ENCODE data around the gene MAST4.

Gene MAST4

DNA sequence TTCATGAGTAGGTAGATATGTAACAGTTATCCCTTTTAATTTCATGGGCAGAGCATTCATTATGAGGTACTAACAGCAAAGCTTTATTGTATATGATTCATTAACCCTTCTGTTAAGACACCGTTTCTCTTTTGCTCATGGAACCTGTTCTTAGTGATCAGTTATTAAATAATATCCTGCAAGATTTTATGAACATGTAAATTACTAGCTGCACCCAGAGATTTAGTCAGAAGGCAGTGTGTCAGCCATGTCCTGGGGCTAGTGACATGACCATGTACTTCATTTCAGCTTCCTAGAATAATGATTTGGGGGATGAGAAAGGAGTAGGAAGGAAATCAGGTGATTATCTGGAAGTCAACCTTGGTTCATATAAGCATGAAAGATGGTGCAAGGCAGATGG, 7.0 kb downstream of the MAST4 start:
- no peak for DNase-seq (ENCODE audit: low read depth in 2 of 2, low spot score in 1 of 2)

DNA sequence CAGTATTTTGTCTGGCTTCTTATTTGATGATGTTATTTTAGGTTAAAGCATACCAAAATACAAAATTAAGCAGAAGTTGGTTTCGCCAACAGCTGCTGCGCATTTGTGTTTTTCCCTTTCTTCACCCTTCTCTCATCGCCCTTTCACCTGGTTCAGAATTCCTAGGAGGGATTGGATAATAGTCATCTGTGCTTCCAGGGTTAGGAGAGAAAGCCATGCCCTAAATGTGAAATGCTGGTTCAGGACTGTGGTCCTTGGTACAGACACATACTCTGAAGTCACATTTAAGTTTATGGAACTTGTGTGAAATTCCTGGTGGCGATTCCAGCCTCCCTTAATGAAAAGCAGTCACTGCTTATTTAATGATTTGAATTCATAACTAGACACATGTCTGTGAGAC, 7.7 kb downstream of the MAST4 start:
- no peak for DNase-seq (ENCODE audit: low read depth in 2 of 2, low spot score in 1 of 2)

GRCh38 chr5:66606713-66607112, 10.5 kb downstream of the MAST4 start:
- no peak for DNase-seq (ENCODE audit: low read depth in 2 of 2, low spot score in 1 of 2)

DNA sequence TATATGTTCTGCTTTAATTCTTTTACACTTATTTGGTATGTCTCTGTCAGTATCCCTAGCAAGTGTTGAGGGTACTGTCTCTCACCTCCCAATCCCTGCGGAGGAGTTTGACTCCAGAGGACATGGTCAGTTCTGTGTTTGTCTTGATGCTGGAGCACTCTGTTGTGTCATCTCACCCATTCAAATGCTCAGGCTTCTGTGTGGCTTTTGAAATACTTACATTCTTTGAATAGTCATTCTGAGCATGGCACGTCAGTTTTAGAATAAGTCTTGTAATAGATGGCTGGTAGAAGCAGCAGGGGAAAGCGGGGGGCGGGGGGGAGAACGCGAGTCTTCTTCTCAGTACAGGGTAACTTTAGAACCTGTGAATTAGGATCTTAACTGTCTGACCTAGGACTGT, 12.3 kb downstream of the MAST4 start:
- no peak for DNase-seq (ENCODE audit: low read depth in 2 of 2, low spot score in 1 of 2)

- no peak for DNase-seq (ENCODE audit: low read depth in 2 of 2, low spot score in 1 of 2)
Measured at GRCh38 chr5:66609615-66610014, 13.4 kb downstream of the MAST4 start.

- DNase-seq (ENCODE audit: low read depth in 2 of 2, low spot score in 1 of 2) = no peak
Measured at GRCh38 chr5:66612226-66612625, 16.0 kb downstream of the MAST4 start.

- DNase-seq (ENCODE audit: low read depth in 2 of 2, low spot score in 1 of 2) = no peak
Measured at GRCh38 chr5:66615136-66615535, 18.9 kb downstream of the MAST4 start.

DNA sequence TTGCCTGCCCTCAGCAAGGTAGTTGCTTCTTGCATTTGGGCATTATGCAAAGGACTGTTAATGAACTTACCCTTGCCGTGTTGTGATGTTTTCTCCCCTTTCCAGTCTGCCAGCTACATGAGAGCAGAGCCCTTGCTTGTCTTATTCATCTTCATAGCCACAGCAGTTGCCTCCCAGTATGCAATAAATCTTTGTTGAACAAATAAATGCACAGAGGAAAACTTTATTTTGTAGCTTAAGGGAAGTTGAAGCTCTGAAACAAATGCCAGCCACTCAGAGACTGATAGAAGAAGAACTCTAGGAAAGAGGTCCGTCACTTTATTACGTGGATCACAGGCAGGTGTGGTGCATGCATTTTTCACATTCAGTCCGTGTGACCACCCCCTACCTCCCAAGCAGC, 19.7 kb downstream of the MAST4 start:
- DNase-seq (ENCODE audit: low read depth in 2 of 2, low spot score in 1 of 2) = no peak

- DNase-seq (ENCODE audit: low read depth in 2 of 2, low spot score in 1 of 2) = no peak
Measured at GRCh38 chr5:66616520-66617225, 20.5 kb downstream of the MAST4 start.

DNA sequence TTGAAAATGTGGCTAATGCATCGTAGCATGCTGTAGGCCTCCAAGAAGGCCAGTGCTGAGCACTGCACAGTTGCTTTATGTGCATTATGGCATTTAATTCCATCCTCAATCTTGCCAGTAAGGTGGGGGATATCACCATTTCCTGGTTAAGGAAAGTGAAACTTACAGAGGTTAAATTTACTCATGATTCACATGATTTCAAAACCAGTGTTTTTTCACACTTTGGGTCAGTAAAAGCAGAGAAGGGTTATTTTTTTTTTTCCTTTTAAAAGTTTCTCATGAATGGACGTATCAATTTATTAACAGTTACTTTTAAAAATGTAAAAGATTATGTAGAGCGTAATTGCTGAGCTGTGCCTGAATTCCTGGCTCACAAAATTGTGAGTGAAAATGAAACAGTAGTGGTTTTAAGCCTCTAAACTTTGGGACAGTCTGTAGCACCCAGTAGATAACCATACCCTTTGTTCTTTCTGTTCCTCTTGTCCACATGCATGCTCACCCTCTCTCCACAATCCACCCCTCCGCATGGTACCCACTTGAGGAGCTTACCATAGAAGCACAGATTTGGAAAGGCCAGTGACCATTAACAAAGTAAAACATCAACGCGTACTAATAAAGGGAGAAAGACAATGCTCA, 21.2 kb downstream of the MAST4 start:
- no peak for DNase-seq (ENCODE audit: low read depth in 2 of 2, low spot score in 1 of 2)

DNA sequence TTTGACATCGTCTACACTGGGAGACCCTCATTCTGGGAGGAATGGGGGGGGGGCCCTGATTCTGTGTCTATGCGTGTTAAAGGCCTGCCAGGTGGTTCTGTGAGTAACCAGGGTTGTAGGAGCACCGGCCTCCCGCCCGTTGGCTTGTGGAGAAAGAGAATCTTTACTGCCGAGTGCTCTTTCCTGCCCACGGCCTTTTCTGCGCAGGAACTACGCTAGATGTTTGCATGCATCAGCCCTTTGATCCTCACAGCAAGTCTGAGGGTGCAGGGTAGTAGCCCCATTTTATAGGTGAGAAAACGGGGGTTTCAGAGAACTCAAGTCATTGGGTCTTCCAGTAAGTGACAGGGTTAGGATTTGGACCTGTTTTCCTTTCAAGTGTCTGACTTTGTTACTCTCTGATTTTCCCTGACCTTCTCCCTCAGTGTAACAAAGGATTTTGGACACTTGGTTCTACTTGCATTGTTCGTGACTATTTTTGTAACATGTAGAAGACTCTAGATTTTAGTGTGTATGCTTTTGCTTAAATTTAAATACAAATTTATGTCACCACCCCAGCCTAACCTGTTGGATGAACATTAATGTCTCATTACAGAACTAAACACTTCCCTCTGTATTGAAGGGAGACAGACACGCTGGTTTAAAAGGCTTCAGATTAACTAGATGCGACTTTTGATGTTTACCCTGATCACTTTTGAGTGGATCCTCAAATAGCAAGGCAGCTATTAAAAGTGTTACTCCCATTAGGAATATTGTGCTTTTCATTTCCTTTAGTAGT, 22.0 kb downstream of the MAST4 start:
- DNase-seq (ENCODE audit: low read depth in 2 of 2, low spot score in 1 of 2) = no peak

DNA sequence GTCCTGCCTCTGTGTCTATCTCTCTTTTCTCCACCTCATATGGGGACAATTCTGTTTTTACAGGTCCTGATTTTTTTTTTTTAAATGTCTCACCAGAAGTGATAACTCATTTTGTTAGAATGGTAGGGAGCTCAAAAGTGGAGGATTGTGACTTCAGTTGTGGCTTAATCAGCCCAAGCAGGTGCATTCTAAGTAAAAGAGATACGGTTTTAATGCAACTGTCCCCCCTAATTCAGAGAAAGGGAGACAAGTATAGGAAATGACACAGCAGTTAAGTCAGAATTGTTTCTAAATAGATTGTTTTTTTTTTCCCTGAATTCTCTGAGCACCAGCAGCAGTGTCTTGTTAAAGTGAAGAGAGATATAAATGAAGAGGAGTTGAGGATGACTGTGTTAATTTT, 24.5 kb downstream of the MAST4 start:
- no peak for DNase-seq (ENCODE audit: low read depth in 2 of 2, low spot score in 1 of 2)

DNA sequence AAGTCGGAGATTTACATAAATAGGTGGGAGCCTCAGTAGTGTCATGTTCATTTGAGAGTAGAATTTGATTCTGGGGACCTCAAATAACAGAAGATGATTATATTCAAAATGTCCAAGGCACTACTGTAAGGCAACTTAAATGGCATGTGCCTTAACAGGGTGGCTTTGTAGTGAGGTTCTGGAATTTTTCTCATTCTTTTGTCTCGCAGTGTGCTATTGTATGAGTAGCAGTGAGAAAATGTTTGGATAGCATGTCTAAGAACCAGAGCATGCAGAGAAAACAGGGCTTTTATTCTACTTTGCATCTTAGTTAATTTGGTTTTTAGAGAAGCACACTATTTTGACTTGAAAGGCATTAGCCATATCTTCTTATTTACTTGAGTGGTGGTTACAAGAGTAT, 25.0 kb downstream of the MAST4 start:
- DNase-seq (ENCODE audit: low read depth in 2 of 2, low spot score in 1 of 2) = no peak

GRCh38 chr5:66621736-66622135, 25.5 kb downstream of the MAST4 start:
- DNase-seq (ENCODE audit: low read depth in 2 of 2, low spot score in 1 of 2) = no peak

- DNase-seq (ENCODE audit: low read depth in 2 of 2, low spot score in 1 of 2) = no peak
Measured at GRCh38 chr5:66628561-66628960, 32.4 kb downstream of the MAST4 start.

- no peak for DNase-seq (ENCODE audit: low read depth in 2 of 2, low spot score in 1 of 2)
Measured at GRCh38 chr5:66629446-66629845, 33.3 kb downstream of the MAST4 start.

- no peak for DNase-seq (ENCODE audit: low read depth in 2 of 2, low spot score in 1 of 2)
Measured at GRCh38 chr5:66633754-66634153, 37.6 kb downstream of the MAST4 start.

GRCh38 chr5:66634601-66635000, 38.4 kb downstream of the MAST4 start:
- no peak for DNase-seq (ENCODE audit: low read depth in 2 of 2, low spot score in 1 of 2)

- no peak for DNase-seq (ENCODE audit: low read depth in 2 of 2, low spot score in 1 of 2)
Measured at GRCh38 chr5:66637994-66638393, 41.8 kb downstream of the MAST4 start.

- no peak for DNase-seq (ENCODE audit: low read depth in 2 of 2, low spot score in 1 of 2)
Measured at GRCh38 chr5:66639037-66639436, 42.8 kb downstream of the MAST4 start.

DNA sequence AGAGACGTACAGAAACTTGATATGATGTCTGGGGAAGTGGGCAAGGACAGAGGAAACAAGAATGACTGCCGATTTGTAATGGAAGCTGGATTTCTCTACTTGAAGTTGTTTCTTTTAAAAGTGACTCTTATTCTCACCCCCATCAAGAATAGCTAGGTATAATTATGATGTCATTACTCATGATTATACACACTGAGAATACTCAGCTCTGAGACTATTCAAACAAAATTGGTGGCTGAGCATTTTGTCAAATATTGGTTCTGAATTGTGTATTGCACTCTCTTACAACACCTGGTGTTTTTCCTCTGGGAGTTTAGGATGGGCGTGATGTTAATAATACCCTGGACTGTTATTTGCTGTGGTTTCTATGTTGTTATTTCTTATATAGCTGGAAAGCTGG, 46.3 kb downstream of the MAST4 start:
- no peak for DNase-seq (ENCODE audit: low read depth in 2 of 2, low spot score in 1 of 2)

- DNase-seq (ENCODE audit: low read depth in 2 of 2, low spot score in 1 of 2) = no peak
Measured at GRCh38 chr5:66643387-66643786, 47.2 kb downstream of the MAST4 start.
